WTC11 (cell line): Measurements from ENCODE around the gene STK32B. TPM values are rescaled to one million over a fixed set of nuclear protein-coding genes. Genes with fewer than 3 reads are reported as not detected.
A peak's percentile ranks its signal among the peaks of the same experiment; 100 is the strongest.

Experiments
- ATAC-seq: fragments of 200-7000 bp; cut with Tn5 transposase; 2 replicates; pipeline ENCODE4 v1.10.0; 2021; ENCODE audit warnings: mild to moderate bottlenecking, moderate library complexity
- Bru-seq: library from RNA; stranded (reverse); fragments of 400-500 nt; gene quantifications from one replicate; lab custom pipeline; 2021; lab: Mats Ljungman, UMichigan
- CTCF ChIA-PET: fragments of 300-600 bp; sonication (Branson Sonifier 250); formaldehyde crosslinking; loops from one replicate; lab custom pipeline; 2021; ENCODE audit warnings: antibody characterized with exemption; lab: Charles Lee
- POLR2A ChIA-PET: fragments of 350-600 bp; sonication (Branson Sonifier 250); formaldehyde crosslinking; loops from one replicate; lab custom pipeline; 2021; ENCODE audit warnings: antibody characterized with exemption; lab: Charles Lee
- DNase-seq: peaks from one replicate; pipeline ENCODE4 v3.0.0; 2021; ENCODE audit warnings: low spot score
- H3K27ac Mint-ChIP-seq: 2 replicates; pipeline ENCODE4 v1.8.0; 2021; ENCODE audit warnings: mixed read lengths
- H3K27me3 Mint-ChIP-seq: 2 replicates; pipeline ENCODE4 v1.8.0; 2021; ENCODE audit warnings: low read depth, mild to moderate bottlenecking, moderate library complexity, mixed read lengths
- H3K36me3 Mint-ChIP-seq: 2 replicates; pipeline ENCODE4 v1.8.0; 2021; ENCODE audit warnings: mixed read lengths
- H3K4me1 Mint-ChIP-seq: 2 replicates; pipeline ENCODE4 v1.8.0; 2022; ENCODE audit warnings: mixed read lengths
- H3K4me3 Mint-ChIP-seq: 2 replicates; pipeline ENCODE4 v1.8.0; 2021; ENCODE audit warnings: mild to moderate bottlenecking, moderate library complexity, mixed read lengths
- H3K9me3 Mint-ChIP-seq: 2 replicates; pipeline ENCODE4 v1.8.0; 2021; ENCODE audit warnings: mixed read lengths
- CREB1 ChIP-seq: sonication (generic); formaldehyde crosslinking; IDR thresholded peaks from 2 replicates; pipeline ENCODE4 v1.8.0; 2023; ENCODE audit warnings: mild to moderate bottlenecking, missing genetic modification reagents
- EMX1 ChIP-seq: fragments of 250-450 bp; sonication (Bioruptor Pico); IDR thresholded peaks from 2 replicates; pipeline ENCODE4 v1.8.0; 2021; ENCODE audit warnings: mild to moderate bottlenecking
- ERG ChIP-seq: fragments of 250-450 bp; sonication (Bioruptor Pico); IDR thresholded peaks from 2 replicates; pipeline ENCODE4 v1.8.0; 2021; ENCODE audit warnings: mild to moderate bottlenecking
- GTF2I ChIP-seq: fragments of 250-450 bp; sonication (Bioruptor Pico); conservative IDR thresholded peaks from 2 replicates; pipeline ENCODE4 v1.4.0; 2021; ENCODE audit warnings: mild to moderate bottlenecking
- HMGXB4 ChIP-seq: sonication (generic); formaldehyde crosslinking; IDR thresholded peaks from 2 replicates; pipeline ENCODE4 v1.8.1; 2023; ENCODE audit warnings: mild to moderate bottlenecking, moderate library complexity, missing genetic modification reagents
- IRF2 ChIP-seq: sonication (generic); formaldehyde crosslinking; IDR thresholded peaks from 2 replicates; pipeline ENCODE4 v1.8.0; 2022; ENCODE audit warnings: low read depth, missing genetic modification reagents, borderline replicate concordance
- JUN ChIP-seq: sonication (generic); formaldehyde crosslinking; IDR thresholded peaks from 2 replicates; pipeline ENCODE4 v1.8.0; 2023; ENCODE audit warnings: mild to moderate bottlenecking, missing genetic modification reagents
- KAT7 ChIP-seq: sonication (generic); formaldehyde crosslinking; IDR thresholded peaks from 2 replicates; pipeline ENCODE4 v1.8.1; 2023; ENCODE audit warnings: missing genetic modification reagents, mild to moderate bottlenecking, borderline replicate concordance
- MYBL2 ChIP-seq: sonication (generic); formaldehyde crosslinking; IDR thresholded peaks from 2 replicates; pipeline ENCODE4 v1.8.1; 2023; ENCODE audit warnings: mild to moderate bottlenecking, moderate library complexity, missing genetic modification reagents
- SP1 ChIP-seq: sonication (generic); formaldehyde crosslinking; conservative IDR thresholded peaks from 2 replicates; pipeline ENCODE4 v1.8.1; 2022; ENCODE audit warnings: missing genetic modification reagents
- TCF7 ChIP-seq: sonication (generic); formaldehyde crosslinking; IDR thresholded peaks from 2 replicates; pipeline ENCODE4 v1.8.0; 2022; ENCODE audit warnings: mild to moderate bottlenecking, low read depth, missing genetic modification reagents, moderate library complexity
- ZBTB21 ChIP-seq: sonication (generic); formaldehyde crosslinking; IDR thresholded peaks from 2 replicates; pipeline ENCODE4 v1.8.1; 2023; ENCODE audit warnings: mild to moderate bottlenecking, missing genetic modification reagents, borderline replicate concordance
- ZBTB43 ChIP-seq: sonication (generic); formaldehyde crosslinking; IDR thresholded peaks from 2 replicates; pipeline ENCODE4 v1.8.1; 2023; ENCODE audit warnings: mild to moderate bottlenecking, missing genetic modification reagents
- ZMAT4 ChIP-seq: fragments of 250-450 bp; sonication (Bioruptor Pico); IDR thresholded peaks from 2 replicates; pipeline ENCODE4 v1.9.0; 2021; ENCODE audit warnings: mild to moderate bottlenecking
- ZNF138 ChIP-seq: sonication (generic); formaldehyde crosslinking; conservative IDR thresholded peaks from 2 replicates; pipeline ENCODE4 v1.8.1; 2022; ENCODE audit warnings: mild to moderate bottlenecking, moderate library complexity, missing genetic modification reagents
- ZNF219 ChIP-seq: sonication (generic); formaldehyde crosslinking; IDR thresholded peaks from 2 replicates; pipeline ENCODE4 v1.8.0; 2023; ENCODE audit warnings: missing genetic modification reagents, mild to moderate bottlenecking, borderline replicate concordance
- ZNF396 ChIP-seq: fragments of 250-450 bp; sonication (Bioruptor Pico); IDR thresholded peaks from 2 replicates; pipeline ENCODE4 v1.8.0; 2021; ENCODE audit warnings: mild to moderate bottlenecking, moderate library complexity, borderline replicate concordance
- ZNF671 ChIP-seq: fragments of 250-450 bp; sonication (Bioruptor Pico); IDR thresholded peaks from 2 replicates; pipeline ENCODE4 v1.8.0; 2021; ENCODE audit warnings: mild to moderate bottlenecking
- long read RNA-seq, 3 experiments: library from RNA in 1 of 3; library from capped mRNA in 1 of 3; library from polyadenylated mRNA in 1 of 3; unstranded in 2 of 3; stranded (forward) in 1 of 3; transcript quantifications; one replicate each; pipeline ENCODE4 v2.0.0, GENCODE V29; 2021
- total RNA-seq: library from RNA; stranded (reverse); gene quantifications from 3 replicates; pipeline ENCODE4 v1.2.3, GENCODE V29; 2021
- TF ChIP-seq, protein P1 (sequence below): fragments of 200-600 bp; IDR thresholded peaks from 2 replicates; pipeline ENCODE4 v1.8.0; 2022; ENCODE audit warnings: antibody characterized with exemption
- TF ChIP-seq, protein P2 (sequence below): sonication (generic); formaldehyde crosslinking; IDR thresholded peaks from 2 replicates; pipeline ENCODE4 v1.8.1; 2023; ENCODE audit warnings: mild to moderate bottlenecking, missing genetic modification reagents, moderate library complexity
- TF ChIP-seq, protein P3 (sequence below): sonication (generic); formaldehyde crosslinking; IDR thresholded peaks from 2 replicates; pipeline ENCODE4 v1.8.0; 2023; ENCODE audit warnings: missing genetic modification reagents, mild to moderate bottlenecking, borderline replicate concordance

STK32B gene
- total RNA-seq (1.2 to 1.9 TPM (median 1.6 TPM) in 3 replicates), Bru-seq, nascent RNA (percentile 23 among the genes with signal in this experiment)
- long read RNA-seq, experiment 1, transcript STK32B-201 (12 exons, 3,582 nt) = major isoform, 5 of 10 reads
- long read RNA-seq, experiment 1, partial matches to known transcripts = 1 of 10 reads
- long read RNA-seq, experiment 1, other reads (novel, unspliced or antisense) = 4 of 10 reads
- long read RNA-seq, experiment 2 = 0 reads
- long read RNA-seq, experiment 3 = 0 reads

- H3K27me3 Mint-ChIP-seq = peaks cover 68% of the 10 kb centered on the region
- H3K27ac Mint-ChIP-seq = no peak within 1 kb of the TSS
- ChIA-PET POLR2A (no interaction called here), CTCF (interaction anchor here (0.6 to 2.2 kb wide), 24 partner anchors 8 to 657 kb away, joined by 3 to 10 read pairs (median 4); partner anchors contain the start of gene EVC2)
- H3K36me3 Mint-ChIP-seq = no peaks in the 10 kb centered on the region
- H3K4me3 Mint-ChIP-seq = peak within 1 kb of the TSS; percentile 87
- DNase-seq (peak; percentile 70), ATAC-seq (peak; percentile 68)
- no peaks in the 10 kb centered on the region for H3K9me3 Mint-ChIP-seq
- H3K4me1 Mint-ChIP-seq = peaks cover 7% of the 10 kb centered on the region; the same call in 1 of the 2 replicates
- TF ChIP-seq ZBTB21 (CRISPR knock-in tag) = no peak
- TF ChIP-seq, protein P1, sequence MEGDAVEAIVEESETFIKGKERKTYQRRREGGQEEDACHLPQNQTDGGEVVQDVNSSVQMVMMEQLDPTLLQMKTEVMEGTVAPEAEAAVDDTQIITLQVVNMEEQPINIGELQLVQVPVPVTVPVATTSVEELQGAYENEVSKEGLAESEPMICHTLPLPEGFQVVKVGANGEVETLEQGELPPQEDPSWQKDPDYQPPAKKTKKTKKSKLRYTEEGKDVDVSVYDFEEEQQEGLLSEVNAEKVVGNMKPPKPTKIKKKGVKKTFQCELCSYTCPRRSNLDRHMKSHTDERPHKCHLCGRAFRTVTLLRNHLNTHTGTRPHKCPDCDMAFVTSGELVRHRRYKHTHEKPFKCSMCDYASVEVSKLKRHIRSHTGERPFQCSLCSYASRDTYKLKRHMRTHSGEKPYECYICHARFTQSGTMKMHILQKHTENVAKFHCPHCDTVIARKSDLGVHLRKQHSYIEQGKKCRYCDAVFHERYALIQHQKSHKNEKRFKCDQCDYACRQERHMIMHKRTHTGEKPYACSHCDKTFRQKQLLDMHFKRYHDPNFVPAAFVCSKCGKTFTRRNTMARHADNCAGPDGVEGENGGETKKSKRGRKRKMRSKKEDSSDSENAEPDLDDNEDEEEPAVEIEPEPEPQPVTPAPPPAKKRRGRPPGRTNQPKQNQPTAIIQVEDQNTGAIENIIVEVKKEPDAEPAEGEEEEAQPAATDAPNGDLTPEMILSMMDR = no peak
- TF ChIP-seq ZMAT4 (CRISPR knock-in tag) = no peak
- no peak for TF ChIP-seq ZNF219 (CRISPR knock-in tag)
- TF ChIP-seq JUN (CRISPR knock-in tag) = peak; percentile 63; the same call in 1 of the 2 replicates
- no peak for TF ChIP-seq GTF2I (CRISPR knock-in tag)
- TF ChIP-seq IRF2 = no peak
- peak; percentile 57; the same call in 1 of the 2 replicates for TF ChIP-seq SP1 (CRISPR knock-in tag)
- no peak for TF ChIP-seq EMX1 (CRISPR knock-in tag)
- TF ChIP-seq MYBL2 (CRISPR knock-in tag) = peak; percentile 72
- TF ChIP-seq KAT7 (CRISPR knock-in tag) = no peak
- TF ChIP-seq ZNF138 (CRISPR knock-in tag) = no peak
- TF ChIP-seq, protein P2, sequence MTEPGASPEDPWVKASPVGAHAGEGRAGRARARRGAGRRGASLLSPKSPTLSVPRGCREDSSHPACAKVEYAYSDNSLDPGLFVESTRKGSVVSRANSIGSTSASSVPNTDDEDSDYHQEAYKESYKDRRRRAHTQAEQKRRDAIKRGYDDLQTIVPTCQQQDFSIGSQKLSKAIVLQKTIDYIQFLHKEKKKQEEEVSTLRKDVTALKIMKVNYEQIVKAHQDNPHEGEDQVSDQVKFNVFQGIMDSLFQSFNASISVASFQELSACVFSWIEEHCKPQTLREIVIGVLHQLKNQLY (CRISPR knock-in tag) = no peak
- TF ChIP-seq ZNF671 (CRISPR knock-in tag) = no peak
- no peak for TF ChIP-seq ZBTB43 (CRISPR knock-in tag)
- TF ChIP-seq CREB1 (CRISPR knock-in tag) = 0 out of 2 replicates have a peak, but pooled peaks have one; percentile 32
- TF ChIP-seq, protein P3, sequence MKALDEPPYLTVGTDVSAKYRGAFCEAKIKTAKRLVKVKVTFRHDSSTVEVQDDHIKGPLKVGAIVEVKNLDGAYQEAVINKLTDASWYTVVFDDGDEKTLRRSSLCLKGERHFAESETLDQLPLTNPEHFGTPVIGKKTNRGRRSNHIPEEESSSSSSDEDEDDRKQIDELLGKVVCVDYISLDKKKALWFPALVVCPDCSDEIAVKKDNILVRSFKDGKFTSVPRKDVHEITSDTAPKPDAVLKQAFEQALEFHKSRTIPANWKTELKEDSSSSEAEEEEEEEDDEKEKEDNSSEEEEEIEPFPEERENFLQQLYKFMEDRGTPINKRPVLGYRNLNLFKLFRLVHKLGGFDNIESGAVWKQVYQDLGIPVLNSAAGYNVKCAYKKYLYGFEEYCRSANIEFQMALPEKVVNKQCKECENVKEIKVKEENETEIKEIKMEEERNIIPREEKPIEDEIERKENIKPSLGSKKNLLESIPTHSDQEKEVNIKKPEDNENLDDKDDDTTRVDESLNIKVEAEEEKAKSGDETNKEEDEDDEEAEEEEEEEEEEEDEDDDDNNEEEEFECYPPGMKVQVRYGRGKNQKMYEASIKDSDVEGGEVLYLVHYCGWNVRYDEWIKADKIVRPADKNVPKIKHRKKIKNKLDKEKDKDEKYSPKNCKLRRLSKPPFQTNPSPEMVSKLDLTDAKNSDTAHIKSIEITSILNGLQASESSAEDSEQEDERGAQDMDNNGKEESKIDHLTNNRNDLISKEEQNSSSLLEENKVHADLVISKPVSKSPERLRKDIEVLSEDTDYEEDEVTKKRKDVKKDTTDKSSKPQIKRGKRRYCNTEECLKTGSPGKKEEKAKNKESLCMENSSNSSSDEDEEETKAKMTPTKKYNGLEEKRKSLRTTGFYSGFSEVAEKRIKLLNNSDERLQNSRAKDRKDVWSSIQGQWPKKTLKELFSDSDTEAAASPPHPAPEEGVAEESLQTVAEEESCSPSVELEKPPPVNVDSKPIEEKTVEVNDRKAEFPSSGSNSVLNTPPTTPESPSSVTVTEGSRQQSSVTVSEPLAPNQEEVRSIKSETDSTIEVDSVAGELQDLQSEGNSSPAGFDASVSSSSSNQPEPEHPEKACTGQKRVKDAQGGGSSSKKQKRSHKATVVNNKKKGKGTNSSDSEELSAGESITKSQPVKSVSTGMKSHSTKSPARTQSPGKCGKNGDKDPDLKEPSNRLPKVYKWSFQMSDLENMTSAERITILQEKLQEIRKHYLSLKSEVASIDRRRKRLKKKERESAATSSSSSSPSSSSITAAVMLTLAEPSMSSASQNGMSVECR (CRISPR knock-in tag) = 0 out of 2 replicates have a peak, but pooled peaks have one; percentile 52
- TF ChIP-seq ERG (CRISPR knock-in tag) = no peak
- TF ChIP-seq TCF7 (CRISPR knock-in tag) = no peak
- no peak for TF ChIP-seq ZNF396 (CRISPR knock-in tag)
- TF ChIP-seq HMGXB4 (CRISPR knock-in tag) = peak; percentile 96
Observed at GRCh38 chr4:5051278-5052203, at the start of gene STK32B. Gene STK32B, plus strand, starts transcription at chr4:5051480.
